HG03565 (cell line): ENCODE data around the gene TMEM167B.

ENCODE experiments used
- ATAC-seq: cut with Tn5 transposase; IDR thresholded peaks from one replicate; pipeline ENCODE4 v1.9.1; 2021; ENCODE audit warnings: mild to moderate bottlenecking, moderate library complexity; ENCODE audit not compliant: unreplicated experiment

Gene TMEM167B

DNA sequence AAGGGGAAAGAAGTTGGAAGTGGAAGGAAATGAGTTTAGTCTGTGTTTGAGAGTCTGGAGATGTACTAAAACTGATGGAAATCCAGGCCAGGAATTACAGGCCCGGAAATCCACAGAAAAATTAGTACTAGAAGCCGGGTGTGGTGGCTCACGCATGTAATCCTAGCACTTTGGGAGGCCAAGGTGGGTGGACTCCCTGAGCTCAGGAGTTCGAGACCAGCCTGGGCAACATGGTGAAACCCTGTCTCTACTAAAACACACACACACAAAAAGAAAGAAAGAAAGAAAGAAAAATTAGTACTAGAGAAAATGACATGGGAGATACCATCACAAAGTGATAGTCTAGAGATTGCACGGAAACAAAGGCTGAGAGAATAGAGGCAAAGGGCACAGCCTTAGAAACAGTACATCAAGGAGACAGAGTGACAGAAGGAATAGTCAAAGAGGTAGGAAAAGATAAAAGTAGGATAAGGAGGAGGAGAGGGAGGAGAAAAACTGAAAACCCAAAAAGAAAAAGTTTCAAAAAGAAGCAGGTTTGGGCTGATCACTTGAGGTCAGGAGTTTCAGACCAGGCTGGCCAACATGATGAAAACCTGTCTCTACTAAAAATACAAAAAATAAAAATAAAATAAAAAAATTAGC lies 10.0 kb upstream of the TMEM167B start:
- no peak for ATAC-seq

DNA sequence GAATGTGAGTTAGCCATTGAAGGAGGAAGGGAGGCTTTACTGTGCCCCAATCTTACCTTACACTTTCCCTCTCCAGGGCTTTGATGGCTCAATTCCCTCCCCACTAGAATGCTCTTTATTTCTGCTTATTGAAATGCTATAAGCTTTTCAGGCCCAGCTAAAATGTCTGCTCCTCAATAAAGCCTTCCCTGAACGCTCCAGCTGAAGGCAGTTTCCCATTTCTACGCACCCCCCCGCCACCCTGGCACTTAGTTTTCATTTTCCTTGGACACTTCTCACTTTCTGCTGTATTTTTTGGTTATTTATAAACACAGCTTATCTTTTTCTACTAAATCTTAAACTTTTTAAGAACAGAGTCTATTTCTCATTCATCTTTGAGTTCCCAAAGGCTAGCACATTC lies 7.1 kb upstream of the TMEM167B start:
- no peak for ATAC-seq

- no peak for ATAC-seq
Measured at GRCh38 chr1:109083923-109084322, 6.6 kb upstream of the TMEM167B start.

DNA sequence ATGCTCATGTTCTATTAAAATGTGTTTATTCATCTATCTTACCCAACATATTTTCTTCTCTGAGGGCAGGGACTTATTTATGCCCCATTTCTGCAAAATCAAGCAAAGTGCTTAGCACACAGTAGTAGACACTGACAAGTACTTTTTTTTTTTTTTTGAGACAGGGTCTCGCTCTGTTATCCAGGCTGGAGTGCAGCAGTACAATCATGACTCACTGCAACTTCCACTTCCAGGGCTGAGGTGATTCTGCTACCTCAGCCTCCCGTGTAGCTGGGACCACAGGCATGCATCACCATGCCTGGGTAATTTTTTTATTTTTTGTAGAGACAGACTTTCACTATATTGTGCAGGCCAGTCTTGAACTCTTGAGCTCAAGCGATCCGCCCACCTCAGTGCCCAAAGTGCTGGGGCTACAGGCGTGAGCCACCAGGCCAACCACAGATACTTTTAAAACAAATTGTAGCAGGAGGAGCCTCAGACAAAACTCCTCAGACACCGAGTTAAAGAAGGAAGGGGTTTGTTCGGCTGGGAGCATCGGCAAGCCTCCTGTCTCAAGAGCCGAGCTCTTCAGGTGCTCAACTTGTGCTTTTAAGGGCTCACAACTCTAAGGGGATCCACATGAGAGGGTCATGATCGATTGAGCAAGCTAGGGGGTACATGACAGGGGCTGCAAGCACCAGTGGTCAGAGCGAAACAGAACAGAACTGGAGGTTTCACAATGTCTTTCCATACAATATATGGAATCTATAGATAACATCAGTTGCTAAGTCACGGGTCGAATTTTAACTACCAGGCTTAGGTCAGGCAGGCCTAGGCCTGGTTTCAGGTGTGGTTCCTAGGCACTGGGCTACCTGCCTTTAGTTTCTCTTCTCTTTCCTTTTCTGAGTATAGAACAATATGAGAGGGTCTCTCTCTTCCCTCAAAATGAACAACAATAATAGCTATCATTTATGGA lies 5.7 kb upstream of the TMEM167B start:
- ATAC-seq, result no peak

- no peak for ATAC-seq
Measured at GRCh38 chr1:109089242-109090015, 1.1 kb upstream of the TMEM167B start.

DNA sequence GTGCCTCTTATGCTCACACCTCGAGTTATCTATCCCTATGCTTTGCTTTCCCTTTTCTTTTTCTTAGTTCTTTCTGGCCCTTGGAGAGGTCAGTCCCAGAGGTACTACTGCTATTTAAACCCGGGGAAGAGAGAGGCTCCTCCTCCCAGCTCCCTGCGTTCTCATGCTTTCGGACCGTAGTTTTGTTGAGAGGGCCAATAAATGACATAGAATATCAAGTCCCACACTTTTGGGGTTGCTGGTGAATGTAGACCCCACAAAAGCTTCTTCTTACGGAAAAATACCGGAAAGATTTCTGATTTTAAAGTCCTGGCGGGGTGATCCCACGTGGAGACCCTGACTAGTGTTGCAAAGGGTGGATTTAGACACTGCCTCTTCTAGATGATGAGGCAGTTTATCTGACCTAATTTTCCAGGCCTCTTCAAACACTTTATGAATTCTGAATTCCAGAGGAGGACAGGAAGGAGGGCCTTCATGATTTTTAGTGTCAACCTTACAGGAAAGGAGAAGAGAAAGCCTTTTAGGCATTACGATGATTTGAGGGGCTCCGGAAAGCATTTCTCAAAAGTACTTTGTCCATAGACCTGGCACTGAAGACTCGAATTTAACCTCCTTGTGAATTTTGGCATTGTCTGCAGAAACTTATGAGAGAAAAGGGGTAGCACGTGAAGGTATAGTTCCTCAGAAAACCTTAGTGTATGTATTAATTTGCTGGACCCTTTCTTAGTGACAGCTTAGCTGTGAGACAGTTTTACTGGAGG lies 694 bp downstream of the TMEM167B start:
- ATAC-seq, result peak; percentile 19

GRCh38 chr1:109091839-109092193 lies 1.3 kb downstream of the TMEM167B start:
- ATAC-seq, result no peak

DNA sequence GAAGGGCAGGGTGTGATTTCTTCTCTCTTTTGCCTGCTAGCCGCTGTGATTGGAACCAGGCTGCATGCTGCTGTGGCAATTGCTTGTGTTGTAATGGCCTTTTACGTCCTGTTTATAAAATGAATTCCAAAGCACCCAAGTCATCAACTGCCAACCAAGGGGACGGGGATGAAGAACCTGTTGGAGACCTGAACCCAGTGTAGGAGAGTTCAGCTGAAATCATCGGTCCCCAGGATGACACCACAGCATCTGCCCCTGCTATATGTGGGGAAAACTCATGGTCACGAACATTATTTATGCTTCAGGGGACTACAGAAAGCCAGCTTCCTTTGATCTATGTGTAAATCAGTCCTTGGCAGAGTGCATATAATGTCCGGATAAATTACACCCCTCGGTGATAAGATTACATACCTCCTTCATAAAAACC lies 3.8 kb downstream of the TMEM167B start:
- no peak for ATAC-seq

DNA sequence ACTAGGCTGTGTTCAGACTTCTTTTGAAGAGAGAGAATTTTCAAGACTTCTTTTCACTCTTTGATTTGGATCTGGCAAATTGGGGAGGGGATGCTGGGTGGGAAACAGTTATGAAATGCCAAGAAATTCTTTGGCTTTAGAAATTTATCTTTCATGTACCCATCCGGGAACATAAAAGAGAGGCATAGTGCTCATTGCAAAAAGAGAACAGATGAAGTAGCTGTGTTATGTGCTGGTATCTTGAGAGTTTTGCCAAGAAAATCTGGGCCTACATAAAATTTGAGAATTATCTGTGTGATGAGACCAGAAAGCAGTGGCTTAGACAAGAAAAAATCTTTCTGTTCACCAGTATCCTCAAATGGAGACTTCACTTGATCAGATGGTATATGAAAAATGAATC lies 4.3 kb downstream of the TMEM167B start:
- no peak for ATAC-seq

- no peak for ATAC-seq
Measured at GRCh38 chr1:109095631-109096030, 5.1 kb downstream of the TMEM167B start.

GRCh38 chr1:109096120-109096519 lies 5.6 kb downstream of the TMEM167B start:
- no peak for ATAC-seq

DNA sequence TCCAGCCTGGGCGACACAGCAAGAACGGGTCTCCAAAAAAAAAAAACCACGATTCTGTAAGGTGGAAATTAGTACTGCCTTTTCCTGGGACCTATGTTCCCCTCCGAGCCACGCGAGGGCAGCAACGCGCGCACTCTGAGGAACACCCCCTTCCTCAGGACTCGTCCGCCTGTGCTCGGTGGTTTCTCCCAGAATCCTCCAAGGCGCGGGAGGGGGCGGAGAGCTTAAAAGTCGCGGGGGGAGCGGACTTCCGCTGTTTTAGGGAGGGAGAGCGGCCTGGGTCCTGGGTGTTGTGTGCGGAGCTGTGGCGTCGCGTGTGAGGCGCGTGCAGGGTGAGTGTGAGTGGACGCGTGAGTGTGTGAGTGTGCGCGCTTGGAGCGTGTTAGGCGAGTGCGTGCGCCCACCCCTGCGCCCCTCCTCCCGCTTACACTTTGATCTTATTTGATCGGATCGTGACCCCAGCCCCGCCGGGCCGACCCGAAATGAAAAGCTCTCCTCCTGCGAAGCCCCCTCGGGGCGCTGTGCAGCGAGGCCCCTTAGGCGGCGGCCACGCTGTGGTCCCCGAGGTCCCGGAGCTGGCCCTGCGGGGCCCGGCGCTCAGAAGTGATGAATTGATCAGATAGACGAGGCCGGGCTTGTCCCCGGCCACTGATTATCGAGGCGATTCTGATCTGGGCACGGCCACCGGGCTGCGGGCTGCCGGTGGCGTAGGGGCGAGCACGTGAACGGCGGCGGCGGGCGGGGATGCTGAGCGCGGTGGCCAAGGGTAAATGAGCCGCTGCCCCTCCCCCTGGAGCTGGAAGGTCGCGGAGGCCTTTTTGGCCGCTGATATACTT lies 9.6 kb downstream of the TMEM167B start:
- peak; percentile 90 for ATAC-seq

DNA sequence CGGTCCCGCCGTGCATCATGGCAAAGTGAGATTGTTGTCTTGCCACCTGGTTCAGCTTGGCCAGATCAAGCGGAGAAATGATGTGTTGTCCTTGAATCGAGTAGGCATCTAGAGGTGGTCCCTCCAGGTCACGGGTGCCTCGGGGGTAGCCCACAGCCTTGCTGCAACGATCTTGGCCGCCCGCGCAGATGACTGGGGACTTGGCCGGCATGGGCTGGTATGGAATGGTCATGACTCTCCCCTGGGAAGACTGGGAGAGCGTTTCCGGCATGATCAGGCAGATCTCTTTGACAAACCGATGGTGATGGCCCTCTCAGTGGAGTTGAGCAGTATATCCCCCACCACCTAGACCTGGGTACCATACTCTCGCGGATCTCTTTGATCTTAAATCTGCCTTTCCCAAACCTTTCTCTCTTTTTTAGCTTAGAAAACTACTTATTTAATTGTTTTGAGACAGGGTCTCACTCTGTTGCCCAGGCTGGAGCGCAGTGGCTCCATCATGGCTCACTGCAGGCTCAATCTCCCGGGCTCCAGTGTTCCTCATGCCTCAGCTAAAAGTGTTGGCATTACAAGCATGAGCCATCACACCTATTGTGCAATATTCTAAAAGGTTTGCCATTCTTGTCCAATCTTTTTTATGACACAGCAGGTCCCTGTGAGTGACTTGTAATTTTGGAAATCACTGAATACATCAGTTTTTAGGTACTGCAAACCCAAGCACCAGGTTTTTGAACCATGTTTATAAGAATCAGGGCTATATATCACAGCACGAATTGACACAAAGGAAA lies 14.0 kb downstream of the TMEM167B start:
- no peak for ATAC-seq

- ATAC-seq, result no peak
Measured at GRCh38 chr1:109105881-109106280, 15.3 kb downstream of the TMEM167B start.

DNA sequence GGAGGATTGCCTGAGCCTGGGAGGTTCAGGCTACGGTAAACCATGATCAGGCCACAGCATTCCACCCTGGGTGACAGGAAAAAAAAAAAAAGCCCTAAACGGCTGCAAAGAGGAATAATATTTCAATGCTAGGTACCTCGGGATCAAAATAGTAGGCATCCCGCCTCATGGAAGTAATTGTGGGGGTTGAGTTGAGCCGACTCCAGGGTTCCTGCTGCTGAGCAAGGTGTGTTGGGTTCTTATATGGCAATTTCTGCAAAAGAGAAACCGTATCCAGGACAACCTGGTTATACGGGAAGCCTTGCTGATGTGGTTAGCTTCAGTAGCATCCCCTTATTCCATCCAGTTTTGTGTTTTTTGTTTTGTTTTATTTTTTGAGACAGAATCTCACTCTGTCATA lies 17.2 kb downstream of the TMEM167B start:
- no peak for ATAC-seq

- no peak for ATAC-seq
Measured at GRCh38 chr1:109109906-109110305, 19.3 kb downstream of the TMEM167B start.

GRCh38 chr1:109111386-109112055 lies 21.0 kb downstream of the TMEM167B start:
- ATAC-seq, result no peak

DNA sequence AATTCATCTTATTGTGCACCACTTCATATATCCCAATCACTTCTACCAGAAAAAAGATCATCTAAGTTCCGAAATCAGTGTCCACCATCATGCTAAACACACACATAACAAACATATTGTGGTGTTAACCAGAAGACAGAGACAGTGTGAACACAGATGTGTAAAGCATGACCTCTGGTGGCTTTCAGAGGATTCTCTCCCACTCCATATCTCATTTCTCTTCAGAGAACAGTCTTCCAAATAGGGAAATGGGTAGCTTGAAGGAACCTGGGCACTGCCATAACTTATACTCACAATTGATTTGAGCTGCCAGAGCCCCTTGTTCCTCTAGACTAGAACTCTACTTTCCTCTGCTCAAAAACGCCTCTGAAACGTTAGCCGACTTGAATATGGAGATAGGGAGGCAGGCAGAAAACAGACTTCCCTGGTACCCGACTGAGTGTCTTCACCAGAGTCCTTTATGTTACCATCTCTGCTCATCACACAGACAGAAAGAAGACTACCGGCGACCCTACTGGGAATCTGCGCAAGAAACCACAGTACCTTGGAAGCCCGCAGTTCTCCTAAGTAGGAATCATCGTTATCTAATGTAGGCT lies 21.6 kb downstream of the TMEM167B start:
- ATAC-seq, result no peak
